B cell (primary cell): ENCODE results near the gene PI4K2B. TPM values are rescaled to one million over a fixed set of nuclear protein-coding genes. Genes with fewer than 3 reads are reported as not detected.

ENCODE experiments used
- ATAC-seq: fragments of 200-7000 bp; cut with Tn5 transposase; one replicate; pipeline ENCODE4 v1.10.0; 2021; ENCODE audit warnings: low read depth, mild to moderate bottlenecking, moderate number of reproducible peaks, moderate library complexity
- CTCF ChIA-PET: fragments of 350-600 bp; sonication (Branson Sonifier 250); formaldehyde crosslinking; loops from one replicate; lab custom pipeline; 2021; ENCODE audit warnings: antibody characterized with exemption, inconsistent platforms; lab: Charles Lee
- POLR2A ChIA-PET: fragments of 350-600 bp; sonication (Branson Sonifier 250); formaldehyde crosslinking; loops from one replicate; lab custom pipeline; 2021; ENCODE audit warnings: antibody characterized with exemption; lab: Charles Lee
- DNase-seq: peaks from one replicate; pipeline ENCODE4 v3.0.0; 2013
- H2AFZ ChIP-seq: 2 replicates; pipeline ENCODE4 v1.6.1; 2012; ENCODE audit warnings: mild to moderate bottlenecking, low read depth, low read length; ENCODE audit not compliant: insufficient read depth, poor library complexity, severe bottlenecking
- H3K27ac ChIP-seq, 2 donors: 1 replicate in 1 of 2; 2 replicates in 1 of 2; pipeline ENCODE4 v1.5.1; 2012 to 2013; ENCODE audit warnings: low read length in 2 of 2, mild to moderate bottlenecking in 2 of 2, moderate library complexity in 1 of 2
- H3K27me3 ChIP-seq, 4 experiments: fragments of 200-600 bp in 1 of 4; sonication (generic) in 1 of 4; replicated peaks in 1 of 4; 1 replicate in 2 of 4; 2 replicates in 2 of 4; pipeline versions ENCODE4 v1.6.1 to v1.7.0; 2013 to 2016; ENCODE audit warnings: low read length in 3 of 4, mild to moderate bottlenecking in 2 of 4, mixed read lengths in 1 of 4, moderate library complexity in 1 of 4; ENCODE audit not compliant: insufficient read depth in 4 of 4, control insufficient read depth in 3 of 4; ENCODE audit errors: control extremely low read depth in 1 of 4
- H3K36me3 ChIP-seq, 2 experiments: replicated peaks in 1 of 2; 1 replicate in 1 of 2; 2 replicates in 1 of 2; pipeline versions ENCODE4 v1.6.1 to v1.7.1; 2013; ENCODE audit warnings: low read length in 1 of 2; ENCODE audit not compliant: insufficient read depth in 2 of 2, control insufficient read depth in 1 of 2; ENCODE audit errors: control extremely low read depth in 1 of 2, extremely low read depth in 1 of 2
- H3K4me1 ChIP-seq, 2 donors: fragments of 200-600 bp in 1 of 2; sonication (generic) in 1 of 2; 1 replicate in 1 of 2; 2 replicates in 1 of 2; pipeline versions ENCODE4 v1.5.1 to v1.6.1; 2013 to 2017; ENCODE audit warnings: low read length in 2 of 2; ENCODE audit not compliant: control insufficient read depth in 2 of 2, insufficient read depth in 2 of 2
- H3K4me2 ChIP-seq: replicated peaks from 2 replicates; pipeline ENCODE3; 2012; ENCODE audit warnings: mild to moderate bottlenecking, low read depth, low read length; ENCODE audit not compliant: poor library complexity, severe bottlenecking
- H3K4me3 ChIP-seq, 5 experiments: fragments of 200-600 bp in 1 of 5; sonication (generic) in 1 of 5; 1 replicate in 3 of 5; 2 replicates in 2 of 5; pipeline versions ENCODE4 v1.5.1 to v1.7.0; 2011 to 2016; ENCODE audit warnings: low read length in 4 of 5, mild to moderate bottlenecking in 4 of 5, low read depth in 2 of 5, control low read depth in 1 of 5, moderate library complexity in 1 of 5; ENCODE audit not compliant: insufficient read depth in 1 of 5; ENCODE audit errors: control extremely low read depth in 1 of 5, extremely low read depth in 1 of 5
- H3K79me2 ChIP-seq: fragments of 200-600 bp; sonication (generic); one replicate; pipeline ENCODE4 v1.6.0; 2016; ENCODE audit warnings: low read length; ENCODE audit not compliant: control insufficient read depth, insufficient read depth
- H3K9ac ChIP-seq: fragments of 200-600 bp; sonication (generic); 2 replicates; pipeline ENCODE4 v1.6.1; 2017; ENCODE audit warnings: mild to moderate bottlenecking, low read length, moderate library complexity
- H3K9me3 ChIP-seq, 3 donors: one replicate each; pipeline versions ENCODE4 v1.6.1 to v1.7.1; 2013; ENCODE audit warnings: low read length in 2 of 3; ENCODE audit not compliant: control insufficient read depth in 2 of 3, insufficient read depth in 1 of 3; ENCODE audit errors: control extremely low read depth in 1 of 3
- H4K20me1 ChIP-seq: 2 replicates; pipeline ENCODE4 v1.6.0; 2012; ENCODE audit warnings: mild to moderate bottlenecking, low read length; ENCODE audit not compliant: insufficient read depth, control insufficient read depth, poor library complexity, severe bottlenecking
- H3K27ac Mint-ChIP-seq: one replicate; pipeline ENCODE4 v1.8.0; 2021; ENCODE audit warnings: mixed read lengths
- H3K27me3 Mint-ChIP-seq: one replicate; pipeline ENCODE4 v1.8.0; 2021; ENCODE audit warnings: mixed read lengths
- H3K4me1 Mint-ChIP-seq: one replicate; pipeline ENCODE4 v1.8.0; 2021; ENCODE audit warnings: mixed read lengths
- H3K4me3 Mint-ChIP-seq: one replicate; pipeline ENCODE4 v1.8.0; 2021; ENCODE audit warnings: mixed read lengths
- H3K9me3 Mint-ChIP-seq: one replicate; pipeline ENCODE4 v1.8.0; 2022; ENCODE audit warnings: mixed read lengths; ENCODE audit not compliant: insufficient read depth
- EZH2 ChIP-seq: IDR thresholded peaks from 2 replicates; pipeline ENCODE4 v1.6.1; 2012; ENCODE audit warnings: borderline replicate concordance, low read depth, mild to moderate bottlenecking, moderate library complexity, low read length; ENCODE audit not compliant: insufficient read depth, poor library complexity, severe bottlenecking
- WGBS: methylation state at CpG from one replicate; pipeline ENCODE4 v1.1.5; 2013; ENCODE audit warnings: missing lambda C conversion rate; ENCODE audit not compliant: insufficient coverage; 5-methylcytosine and 5-hydroxymethylcytosine counted together
- intact Hi-C: fragments of 100-400 bp; cut with micrococcal nuclease; formaldehyde crosslinking; loops from one replicate; pipeline ENCODE4 v1.10.0; 2022
- polyA plus RNA-seq: library from polyadenylated mRNA; depleted of rRNA; stranded (reverse); fragments of >200 nt; gene quantifications from 2 replicates; pipeline ENCODE4 v1.2.3, GENCODE V29; 2012
- total RNA-seq, 2 donors: library from RNA; stranded (reverse); fragments of 120-200 nt in 1 of 2; gene quantifications; 1 replicate in 1 of 2; 2 replicates in 1 of 2; pipeline versions ENCODE4 v1.2.3 to v1.2.4, GENCODE V29; 2013 to 2022
- TF ChIP-seq, protein P1 (sequence below): fragments of 200-600 bp; IDR thresholded peaks from one replicate; pipeline ENCODE4 v1.8.0; 2022; ENCODE audit warnings: antibody characterized with exemption, mild to moderate bottlenecking

Gene PI4K2B
- total and polyA plus RNA-seq, 2 donors (not counting 1 experiment from before 2014, with no cell fraction given) = 3.8 to 13.7 TPM

DNA sequence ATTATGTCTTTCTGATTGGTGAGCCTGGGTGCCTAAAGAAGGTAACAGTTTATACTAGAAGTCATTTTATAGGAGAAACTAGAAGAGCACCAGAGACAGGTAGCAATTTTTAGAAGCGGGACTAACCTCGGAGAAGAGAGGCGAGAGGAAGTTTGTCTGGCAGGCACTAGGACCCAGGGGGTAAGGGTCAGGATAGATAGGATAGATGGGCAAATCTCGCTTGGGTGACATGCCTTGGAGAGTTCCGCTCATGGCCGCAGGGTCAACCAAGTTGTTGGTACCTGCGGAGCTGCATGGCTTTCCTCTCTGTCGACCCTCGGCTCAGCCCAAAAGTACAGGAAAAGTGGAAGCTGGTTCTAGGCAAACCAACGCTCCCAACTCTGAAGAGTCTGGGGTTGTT lies 11.3 kb downstream of the PI4K2B start:
- Histone ChIP-seq H3K4me2 (no peak overlapping the region), H3K36me3 (peaks cover 2% of the 10 kb centered on the region in 2 experiments), H3K4me3 (no peak overlapping the region), H4K20me1 (peaks cover 11% of the 10 kb centered on the region), H2AFZ (no peak overlapping the region), H3K27ac (no peak overlapping the region), H3K9ac (no peak overlapping the region), H3K9me3 (peaks cover 0 to 24% (median 0%) of the 10 kb centered on the region in 3 donors), H3K4me1 (peaks cover 7% of the 10 kb centered on the region in 2 donors), H3K79me2 (peaks cover 56% of the 10 kb centered on the region), H3K27me3 (no peaks in the 10 kb centered on the region)
- DNase-seq = no peak
- TF ChIP-seq EZH2 = no peak
- TF ChIP-seq, protein P1, sequence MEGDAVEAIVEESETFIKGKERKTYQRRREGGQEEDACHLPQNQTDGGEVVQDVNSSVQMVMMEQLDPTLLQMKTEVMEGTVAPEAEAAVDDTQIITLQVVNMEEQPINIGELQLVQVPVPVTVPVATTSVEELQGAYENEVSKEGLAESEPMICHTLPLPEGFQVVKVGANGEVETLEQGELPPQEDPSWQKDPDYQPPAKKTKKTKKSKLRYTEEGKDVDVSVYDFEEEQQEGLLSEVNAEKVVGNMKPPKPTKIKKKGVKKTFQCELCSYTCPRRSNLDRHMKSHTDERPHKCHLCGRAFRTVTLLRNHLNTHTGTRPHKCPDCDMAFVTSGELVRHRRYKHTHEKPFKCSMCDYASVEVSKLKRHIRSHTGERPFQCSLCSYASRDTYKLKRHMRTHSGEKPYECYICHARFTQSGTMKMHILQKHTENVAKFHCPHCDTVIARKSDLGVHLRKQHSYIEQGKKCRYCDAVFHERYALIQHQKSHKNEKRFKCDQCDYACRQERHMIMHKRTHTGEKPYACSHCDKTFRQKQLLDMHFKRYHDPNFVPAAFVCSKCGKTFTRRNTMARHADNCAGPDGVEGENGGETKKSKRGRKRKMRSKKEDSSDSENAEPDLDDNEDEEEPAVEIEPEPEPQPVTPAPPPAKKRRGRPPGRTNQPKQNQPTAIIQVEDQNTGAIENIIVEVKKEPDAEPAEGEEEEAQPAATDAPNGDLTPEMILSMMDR = no peak
- 98% methylated on average over 10 of the region's 10 CpGs for WGBS
- H3K9me3 Mint-ChIP-seq = no peaks in the 10 kb centered on the region
- no peaks in the 10 kb centered on the region for H3K27me3 Mint-ChIP-seq
- H3K4me1 Mint-ChIP-seq = peaks cover 36% of the 10 kb centered on the region
- H3K27ac Mint-ChIP-seq = no peak overlapping the region
- CTCF ChIA-PET = no interaction called here
- POLR2A ChIA-PET = no interaction called here
- H3K4me3 Mint-ChIP-seq = no peak overlapping the region
- ATAC-seq = no peak
- intact Hi-C loops = no loop called here

DNA sequence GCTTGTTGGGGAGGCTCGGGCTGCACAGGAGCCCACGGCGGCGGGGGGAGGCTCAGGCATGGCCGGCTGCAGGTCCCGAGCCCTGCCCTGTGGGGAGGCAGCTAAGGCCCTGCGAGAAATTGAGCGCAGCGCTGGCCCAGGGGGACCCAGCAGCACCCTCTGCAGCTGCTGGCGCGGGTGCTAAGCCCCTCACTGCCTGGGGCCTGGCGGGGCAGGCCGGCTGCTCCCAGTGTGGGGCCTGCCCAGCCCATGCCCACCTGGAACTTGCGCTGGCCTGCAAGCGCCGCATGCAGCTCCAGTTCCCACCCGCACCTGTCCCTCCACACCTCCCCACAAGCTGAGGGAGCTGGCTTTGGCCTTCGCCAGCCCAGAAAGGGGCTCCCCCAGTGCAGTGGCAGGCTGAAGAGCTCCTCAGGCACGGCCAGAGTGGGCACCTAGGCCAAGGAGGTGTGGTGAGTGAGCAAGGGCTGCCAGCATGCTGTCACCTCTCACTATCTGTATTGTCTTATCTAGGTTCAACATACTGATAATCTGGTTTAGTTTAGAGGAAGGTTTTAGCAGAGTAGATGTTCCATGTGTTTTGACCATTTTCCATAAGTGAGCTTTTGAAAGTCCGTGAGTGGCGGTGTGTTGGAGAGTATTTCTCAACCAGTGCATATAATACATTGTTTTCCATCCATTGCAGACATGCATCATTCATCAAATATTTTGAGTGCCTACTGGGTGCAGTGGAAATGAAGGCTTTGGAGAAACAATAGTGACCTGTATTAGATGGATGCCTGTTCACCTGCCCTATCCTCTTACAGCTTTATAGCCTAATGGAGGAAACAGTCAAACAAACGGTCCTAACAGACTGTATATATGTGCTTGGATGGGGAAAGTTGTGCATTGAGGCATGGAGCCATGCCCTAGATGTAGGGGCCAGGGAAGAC lies 13.1 kb downstream of the PI4K2B start:
- no peak overlapping the region for H3K27ac Mint-ChIP-seq
- peaks cover 38% of the 10 kb centered on the region for H3K4me1 Mint-ChIP-seq

More for the DNA sequence above, 13.1 kb downstream of the PI4K2B start:
- no peak for TF ChIP-seq EZH2
- TF ChIP-seq, protein P1 = no peak
- H3K4me3 Mint-ChIP-seq = no peak overlapping the region
- Histone ChIP-seq H3K79me2 (peaks cover 59% of the 10 kb centered on the region), H3K4me3 (no peak overlapping the region), H3K27ac (no peak overlapping the region), H3K4me2 (no peak overlapping the region), H3K36me3 (peaks cover 2% of the 10 kb centered on the region in 2 experiments), H3K9ac (no peak overlapping the region), H3K9me3 (peaks cover 0 to 24% (median 0%) of the 10 kb centered on the region in 3 donors), H2AFZ (no peak overlapping the region), H3K4me1 (no peaks in the 10 kb centered on the region), H4K20me1 (peaks cover 13% of the 10 kb centered on the region), H3K27me3 (no peaks in the 10 kb centered on the region)
- no peaks in the 10 kb centered on the region for H3K27me3 Mint-ChIP-seq
- POLR2A ChIA-PET = no interaction called here
- ATAC-seq (no peak), DNase-seq (no peak)
- H3K9me3 Mint-ChIP-seq = no peaks in the 10 kb centered on the region
- WGBS = 99% methylated on average over 18 of the region's 22 CpGs
- intact Hi-C loops = no loop called here
- CTCF ChIA-PET = no interaction called here
